NCI-H345 (cell line): ENCODE results near the gene DNAH6.
"Not testable (repeated sequence)": the region's sequence is repeated elsewhere in the genome, so short reads cannot be mapped to it uniquely, and the experiment has no call there.

ENCODE experiments used
- DNase-seq: peaks from one replicate; lab custom pipeline; 2025; lab: John Stamatoyannopoulos, UW

DNAH6 gene

DNA sequence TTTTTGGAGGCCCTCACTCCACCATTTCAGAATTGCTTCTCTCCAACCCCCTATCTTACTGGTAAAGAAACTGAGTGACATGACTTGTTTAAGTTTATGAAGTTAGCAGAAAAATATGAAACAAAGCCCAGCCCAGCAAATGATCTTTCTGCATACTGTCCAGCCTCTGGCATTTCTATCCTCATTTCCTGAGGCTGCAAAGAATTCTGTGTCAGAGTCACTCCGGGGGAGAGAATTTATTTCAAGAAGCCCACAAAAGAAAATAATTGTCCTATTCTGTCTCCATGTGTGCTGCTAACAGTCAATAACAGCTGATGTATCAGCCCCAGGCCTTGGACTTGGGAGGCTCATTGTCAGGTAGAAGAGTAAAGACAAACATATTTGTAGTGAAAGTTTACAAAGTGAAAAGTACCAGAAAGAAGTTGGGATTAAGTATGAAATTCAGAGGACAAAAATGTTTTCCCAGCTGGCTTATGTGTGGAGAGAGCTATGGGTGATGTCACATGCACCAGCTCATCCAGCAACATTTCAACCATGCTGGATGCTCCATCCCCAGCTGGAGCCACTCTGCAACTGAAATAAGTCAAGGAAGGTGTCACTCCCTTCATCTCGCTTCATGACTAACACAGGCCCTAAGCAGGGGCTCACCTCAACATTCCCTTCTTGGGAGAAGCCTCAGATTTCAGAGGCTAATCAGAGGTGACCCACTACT lies 322.3 kb downstream of the DNAH6 start:
- no peak for DNase-seq

DNA sequence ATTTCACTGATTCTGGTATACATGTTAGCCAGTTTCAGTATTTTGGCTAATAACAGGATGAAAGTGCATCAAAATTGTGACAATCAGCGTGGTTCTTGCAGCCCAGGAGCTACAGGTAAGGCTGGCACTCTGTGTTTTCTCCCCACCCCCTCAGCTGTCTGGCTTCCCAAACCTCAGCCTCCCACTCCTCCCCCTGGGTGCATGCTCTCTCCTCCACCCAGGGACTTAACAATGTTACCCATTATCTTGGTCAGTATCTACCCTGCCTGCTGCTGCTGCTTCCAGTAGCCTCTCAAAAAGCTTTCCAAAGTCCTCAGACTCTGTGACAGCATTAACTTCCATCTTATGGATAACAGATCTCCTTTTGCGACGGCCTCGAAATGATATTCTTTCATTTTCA lies 323.6 kb downstream of the DNAH6 start:
- DNase-seq: no peak

DNA sequence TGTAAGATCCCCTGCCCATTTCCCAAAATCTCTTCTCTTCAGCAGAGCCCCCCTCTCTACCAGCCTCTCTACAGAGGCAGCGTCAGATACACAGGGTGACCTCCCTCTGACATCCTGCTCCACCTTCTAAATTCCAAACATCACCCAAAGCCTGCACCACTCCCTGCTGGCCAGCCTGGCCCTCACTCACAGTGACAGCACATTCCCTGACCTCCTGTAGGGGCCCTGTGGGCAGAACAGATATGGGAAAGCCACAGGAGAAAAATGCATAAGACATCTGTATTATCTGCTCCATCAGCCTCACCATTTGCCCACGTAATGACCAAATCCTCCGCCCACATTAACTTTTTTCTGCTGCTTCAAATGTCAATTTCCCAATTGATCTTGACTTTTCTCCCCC lies 324.0 kb downstream of the DNAH6 start:
- no peak for DNase-seq

DNA sequence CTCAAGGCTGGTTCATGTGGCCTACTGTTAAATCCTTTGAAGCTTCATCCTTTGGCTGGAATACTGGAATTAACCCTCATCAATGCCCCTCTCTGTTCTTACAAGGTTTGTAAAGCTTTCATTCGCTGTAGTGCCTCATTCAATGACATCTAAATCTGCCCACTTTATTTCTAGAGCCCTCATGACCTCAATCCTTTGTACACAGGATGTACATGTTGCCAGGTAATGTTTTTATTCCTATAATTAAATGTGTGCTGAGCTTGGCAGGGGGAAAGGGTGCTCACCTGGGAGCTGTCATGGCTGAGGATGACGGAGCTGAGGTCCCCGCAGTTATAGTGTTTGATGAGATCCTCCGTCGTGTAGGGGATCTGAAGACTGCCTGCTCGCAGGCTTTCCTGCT lies 325.3 kb downstream of the DNAH6 start:
- no peak for DNase-seq

DNA sequence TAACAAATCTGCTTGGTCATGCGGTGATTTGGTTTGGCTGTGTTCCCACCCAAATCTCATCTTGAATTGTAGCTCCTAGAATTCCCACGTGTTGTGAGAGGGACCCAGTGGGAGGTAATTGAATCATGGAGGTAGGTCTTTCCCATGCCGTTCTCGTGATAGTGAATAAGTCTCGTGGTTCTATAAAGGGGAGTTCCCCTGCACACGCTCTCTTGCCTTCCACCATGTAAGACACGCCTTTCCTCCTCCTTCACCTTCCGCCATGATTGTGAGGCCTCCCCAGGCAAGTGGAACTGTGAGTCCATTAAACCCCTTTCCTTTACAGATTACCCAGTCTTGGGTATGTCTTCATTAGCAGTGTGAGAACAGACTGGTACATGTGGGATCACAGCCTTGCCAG lies 327.8 kb downstream of the DNAH6 start:
- DNase-seq: no peak

DNA sequence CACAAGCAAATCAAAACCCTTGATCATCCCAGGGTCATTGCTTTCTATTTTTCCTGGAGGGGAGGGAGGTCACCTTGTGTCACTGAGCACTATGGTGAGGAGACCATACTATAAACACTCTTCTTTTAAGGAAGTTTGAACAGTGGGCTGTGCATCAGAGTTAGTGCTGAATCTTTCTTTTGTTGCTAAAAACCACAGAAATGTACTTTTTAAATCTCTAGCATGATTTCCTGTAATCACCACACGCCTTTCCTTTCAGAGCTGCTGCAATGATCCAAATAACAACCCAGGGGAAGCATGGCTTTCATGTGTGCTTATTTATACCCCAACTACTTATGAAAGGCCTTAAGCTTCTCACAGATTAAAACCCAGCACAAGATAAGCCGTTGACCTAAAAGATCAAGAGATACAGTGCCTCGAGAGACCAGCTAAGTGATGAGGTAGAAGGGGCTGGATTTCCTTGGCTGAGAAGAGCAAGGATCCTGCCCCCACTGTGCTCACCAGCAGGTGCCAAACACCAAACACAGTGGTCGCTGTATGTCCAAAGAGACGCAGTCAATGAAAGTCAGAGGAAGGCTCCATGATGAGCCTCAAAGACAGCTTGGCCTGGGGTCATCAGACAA lies 329.9 kb downstream of the DNAH6 start:
- no peak for DNase-seq

DNA sequence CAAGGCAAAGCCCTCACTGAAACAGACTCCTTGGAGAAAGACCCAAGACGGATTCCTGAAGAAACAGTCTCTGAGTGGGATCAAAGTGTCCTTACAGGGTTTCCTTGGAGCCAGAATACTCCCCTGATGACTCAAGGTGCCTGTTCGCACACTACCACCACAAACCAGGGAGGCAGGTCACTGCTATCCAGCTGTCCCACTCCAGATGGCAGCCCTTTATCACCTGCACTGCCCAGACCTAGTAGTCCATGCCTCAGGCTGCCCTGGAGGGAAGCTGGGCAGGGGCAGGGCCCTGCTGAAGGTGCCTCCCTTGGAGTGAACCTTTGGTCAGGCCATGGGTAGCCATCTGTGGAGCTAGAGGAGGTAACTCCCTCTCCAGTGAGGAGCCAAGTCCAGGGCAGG lies 330.4 kb downstream of the DNAH6 start:
- DNase-seq: no peak

DNA sequence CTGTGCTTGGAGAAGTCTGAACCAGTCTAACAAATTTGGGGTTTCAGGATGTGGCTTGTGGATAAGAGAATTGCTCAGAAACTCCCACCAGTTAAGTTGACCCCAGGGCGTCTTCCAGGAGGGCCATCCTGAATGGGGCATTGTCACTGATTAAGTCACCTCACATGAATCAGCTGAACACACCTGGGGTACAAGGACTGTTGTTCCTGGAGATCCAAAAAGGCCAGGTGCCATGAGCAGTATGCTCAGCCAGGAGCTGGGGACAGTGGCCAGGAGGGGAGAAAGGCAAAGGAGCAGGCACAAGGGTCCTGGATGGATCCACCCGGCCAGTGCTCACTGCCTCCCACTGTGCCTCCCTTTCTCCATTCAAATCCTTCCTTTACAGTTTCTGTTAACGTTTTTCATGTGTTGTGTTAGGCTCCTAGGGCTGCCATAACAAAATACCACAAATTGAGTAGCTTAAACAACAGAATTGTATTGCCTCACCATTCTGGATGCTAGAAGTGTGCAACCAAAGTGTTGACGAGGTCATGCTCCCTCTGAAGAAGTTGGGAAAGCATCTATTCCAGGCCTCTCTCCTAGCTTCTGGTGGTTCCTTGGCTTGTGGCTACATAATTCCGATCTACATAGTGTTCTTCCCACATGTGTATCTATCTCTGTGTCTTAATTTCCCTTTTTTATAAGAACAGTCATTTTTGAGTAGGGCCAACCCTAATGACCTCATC lies 331.2 kb downstream of the DNAH6 start:
- DNase-seq: no peak

DNA sequence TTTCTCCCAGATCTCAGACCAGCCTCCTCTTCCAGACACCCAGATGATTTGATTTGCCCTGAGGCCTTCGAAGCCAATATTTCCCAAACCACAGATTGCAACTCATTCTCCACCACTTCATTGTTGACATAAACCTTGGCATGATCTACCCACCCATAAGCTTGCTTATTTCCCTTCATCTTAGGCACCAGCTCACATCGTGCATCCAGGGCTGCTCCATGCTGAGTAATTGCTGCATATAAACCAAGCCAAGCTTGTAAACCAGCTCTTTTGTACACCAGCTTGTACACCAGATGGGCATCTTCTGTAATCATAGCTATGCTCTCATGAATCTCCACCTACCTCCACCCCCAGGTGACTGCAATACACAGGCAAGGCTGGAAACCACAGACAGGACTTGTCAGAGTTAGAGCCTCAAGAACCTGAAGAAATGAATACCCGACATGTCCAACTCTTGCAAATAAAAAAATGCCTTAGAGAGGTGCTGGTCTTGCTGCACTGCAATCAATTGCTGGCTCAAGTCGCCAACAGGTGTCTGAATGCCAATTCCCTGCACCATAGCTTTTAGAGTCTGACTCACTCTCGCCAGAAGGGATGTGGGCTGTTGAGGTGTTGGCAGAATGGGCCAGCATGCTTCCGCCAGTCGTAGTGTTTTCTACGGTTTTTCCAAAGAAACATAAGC lies 333.1 kb downstream of the DNAH6 start:
- DNase-seq: no peak

DNA sequence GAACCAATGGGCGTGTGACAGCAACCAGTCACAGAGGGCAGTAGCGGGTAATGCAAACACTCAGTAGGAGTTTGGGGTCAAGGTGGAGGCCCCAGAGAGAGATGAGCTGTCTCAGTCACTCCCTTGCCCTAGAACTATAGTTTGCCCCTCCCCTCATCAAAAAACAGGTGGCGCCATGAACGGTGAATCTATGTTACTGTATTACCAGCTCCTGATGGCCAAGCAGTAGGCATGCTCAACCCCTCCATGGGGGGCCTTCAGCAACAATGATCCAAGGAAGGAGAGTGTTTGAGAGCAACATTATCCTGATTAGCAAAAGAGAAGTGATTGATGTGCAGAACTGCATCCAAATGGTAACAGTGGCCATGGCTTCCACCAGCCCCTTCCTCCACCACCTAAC lies 334.2 kb downstream of the DNAH6 start:
- DNase-seq: no peak

DNA sequence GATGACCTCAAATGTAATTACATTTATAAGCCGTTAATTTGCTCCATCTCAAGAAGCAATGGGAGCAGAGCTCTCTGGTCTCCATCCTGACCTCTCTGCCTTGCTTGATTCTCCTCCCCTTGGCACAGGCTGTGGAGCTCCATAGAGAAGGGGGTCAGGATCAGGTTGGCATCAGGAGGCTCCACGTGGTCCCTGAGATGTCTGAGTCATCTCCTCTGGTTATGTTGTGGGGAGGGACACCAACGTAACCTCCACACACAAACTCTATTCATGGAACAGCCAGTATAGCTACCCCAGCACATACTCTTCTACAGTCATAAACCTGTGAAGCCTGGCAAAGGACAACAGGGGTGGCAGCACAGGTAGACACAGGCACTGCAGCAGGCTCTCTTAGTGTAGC lies 335.6 kb downstream of the DNAH6 start:
- DNase-seq: no peak

DNA sequence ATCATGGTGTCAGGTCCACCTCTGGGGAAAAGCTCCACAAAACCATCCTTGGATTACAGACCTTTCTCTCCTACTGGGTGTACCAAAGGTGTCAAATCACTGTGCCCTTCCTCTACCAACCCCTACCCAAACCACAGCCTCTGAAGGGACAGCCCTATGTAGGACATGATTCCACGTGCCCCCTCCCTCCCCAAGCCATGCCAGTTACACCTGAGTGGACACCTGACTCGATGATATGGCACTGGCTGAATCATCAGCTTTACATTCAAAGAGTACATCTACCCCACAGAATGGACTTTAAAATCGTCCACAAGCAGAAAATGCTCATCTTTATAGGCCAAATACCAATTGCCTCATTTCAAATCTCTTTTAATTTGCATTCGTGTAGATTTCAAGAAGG lies 338.6 kb downstream of the DNAH6 start:
- DNase-seq: no peak

DNA sequence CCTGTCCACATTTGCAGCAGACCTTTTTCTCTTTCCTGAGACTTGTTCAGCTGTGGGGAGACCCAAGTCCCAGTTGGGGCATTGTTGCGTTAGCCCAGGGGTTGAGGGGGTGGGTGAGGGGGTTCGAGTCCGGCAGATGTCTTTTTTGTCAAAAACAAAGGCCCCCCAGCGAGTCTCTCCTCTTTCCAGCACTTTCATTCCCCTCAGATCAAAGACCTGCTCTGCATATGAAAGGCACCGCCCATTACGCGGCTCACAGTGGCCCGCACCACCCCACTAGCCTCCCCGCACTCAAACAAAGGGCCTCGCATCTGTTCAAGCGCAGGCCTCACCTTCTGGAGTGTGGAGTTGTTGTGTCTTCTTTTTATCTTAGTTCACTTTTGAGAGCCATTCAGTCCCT lies 339.4 kb downstream of the DNAH6 start:
- no peak for DNase-seq

DNA sequence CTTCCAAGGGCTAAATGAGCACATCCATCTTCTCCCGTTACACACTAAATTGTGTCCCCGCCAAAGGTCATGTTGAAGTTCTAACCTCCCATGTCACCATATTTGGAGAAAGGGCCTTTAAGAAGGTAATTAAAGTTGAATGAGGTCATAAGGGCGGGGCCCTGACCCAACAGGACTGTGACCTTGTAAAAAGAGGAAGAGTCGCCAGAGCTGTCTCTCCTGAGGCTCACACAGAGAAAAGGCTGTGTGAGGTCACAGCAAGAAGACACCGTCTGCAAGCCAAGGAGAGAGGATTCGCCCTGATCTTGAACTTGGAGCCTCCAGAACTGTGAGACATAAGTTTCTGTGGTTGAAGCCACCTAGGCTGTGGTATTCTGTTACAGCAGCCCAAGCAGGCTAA lies 340.5 kb downstream of the DNAH6 start:
- no peak for DNase-seq

DNA sequence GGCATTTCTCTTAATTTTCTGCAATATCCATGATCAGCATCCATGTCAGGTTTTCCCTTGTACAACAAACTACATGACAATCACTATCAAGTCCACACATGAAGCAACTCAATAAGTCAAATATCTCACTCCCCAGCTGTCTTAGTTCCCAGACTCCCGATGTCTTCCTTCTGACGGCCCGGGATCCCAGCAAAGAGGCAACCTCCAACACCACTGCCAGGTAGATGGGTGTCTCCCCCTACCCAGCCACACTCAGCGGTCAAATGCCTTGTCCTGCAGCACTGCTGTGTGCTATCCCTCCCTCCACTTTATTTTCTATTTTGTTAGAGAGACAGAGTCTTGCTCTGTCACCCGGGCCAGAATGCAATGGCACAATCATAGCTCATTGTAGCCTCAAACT lies 341.3 kb downstream of the DNAH6 start:
- DNase-seq: no peak

DNA sequence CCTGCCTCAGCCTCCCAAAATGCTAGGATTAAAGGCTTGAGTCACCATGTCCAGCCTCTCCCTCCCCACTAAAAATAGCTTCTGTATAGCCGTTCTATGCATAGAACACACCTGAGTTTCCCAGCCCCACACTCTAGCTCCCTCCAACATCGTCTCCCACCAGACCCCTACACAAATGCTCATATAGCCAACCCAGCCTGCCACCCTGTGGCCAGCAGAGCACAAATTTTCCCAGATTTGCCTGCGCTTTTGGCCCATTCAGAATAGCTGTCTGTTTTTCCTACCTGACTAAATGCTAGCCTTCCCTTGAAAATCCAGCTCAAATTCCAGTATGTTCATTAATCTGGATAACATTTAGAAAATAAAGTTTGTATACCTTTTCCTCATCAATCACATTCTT lies 341.8 kb downstream of the DNAH6 start:
- DNase-seq: no peak

DNA sequence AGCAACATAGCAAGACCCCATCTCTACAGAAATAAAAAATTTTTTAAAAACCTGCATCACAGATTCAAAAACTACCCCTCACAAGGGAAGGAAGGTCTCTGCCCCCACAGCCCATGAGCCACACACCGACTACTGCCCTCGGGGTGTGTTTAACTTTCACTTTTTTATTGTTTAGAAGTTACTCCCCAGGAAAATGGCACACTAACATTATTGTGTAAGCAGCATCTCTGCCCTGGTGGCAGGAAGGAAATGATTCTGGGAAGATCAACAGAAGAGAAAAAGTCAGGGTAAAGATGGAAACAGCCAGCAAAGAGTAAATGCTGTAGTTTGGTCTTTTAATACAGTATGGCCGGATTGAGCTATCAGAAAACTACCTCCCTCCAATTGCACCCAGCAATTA lies 342.6 kb downstream of the DNAH6 start:
- DNase-seq: no peak

DNA sequence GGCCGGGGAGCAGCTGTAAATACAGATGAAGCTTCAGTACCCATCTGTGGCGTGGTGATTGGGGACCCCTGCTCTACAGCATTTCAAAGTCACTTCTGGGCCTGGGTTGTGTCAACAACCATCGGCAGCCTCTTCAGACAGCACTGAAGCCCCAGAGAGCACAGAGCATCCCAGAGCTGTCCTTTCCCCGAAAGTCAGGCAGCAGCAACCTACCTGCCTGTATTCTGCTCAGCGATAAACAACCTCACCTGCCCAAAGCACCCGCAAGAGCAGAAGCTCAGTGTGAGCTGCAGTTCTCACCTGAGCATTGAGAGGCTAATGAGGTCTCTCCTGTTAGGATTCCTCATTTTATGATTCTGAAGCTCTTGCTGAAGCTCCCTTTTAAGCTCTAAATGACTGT lies 345.2 kb downstream of the DNAH6 start:
- no peak for DNase-seq

DNA sequence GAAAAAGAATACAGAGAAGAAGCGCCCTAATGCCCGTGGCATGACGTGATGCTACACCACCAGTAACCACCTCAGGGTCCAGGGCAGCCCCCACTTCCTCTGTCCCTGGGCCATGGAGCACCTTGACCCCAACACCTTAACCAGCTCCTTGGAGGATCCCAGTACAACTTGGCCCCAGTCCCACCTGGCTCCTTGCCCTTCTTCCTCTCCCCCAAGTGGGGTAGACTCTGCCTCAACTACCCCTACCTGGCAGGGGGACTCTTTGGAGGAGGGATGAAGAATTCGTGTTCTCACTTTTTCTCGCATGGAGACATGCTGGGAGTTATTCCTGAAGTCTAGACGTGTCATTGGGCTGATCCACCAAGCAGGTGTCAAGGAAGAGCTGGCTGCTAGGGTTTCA lies 345.7 kb downstream of the DNAH6 start:
- no peak for DNase-seq

DNA sequence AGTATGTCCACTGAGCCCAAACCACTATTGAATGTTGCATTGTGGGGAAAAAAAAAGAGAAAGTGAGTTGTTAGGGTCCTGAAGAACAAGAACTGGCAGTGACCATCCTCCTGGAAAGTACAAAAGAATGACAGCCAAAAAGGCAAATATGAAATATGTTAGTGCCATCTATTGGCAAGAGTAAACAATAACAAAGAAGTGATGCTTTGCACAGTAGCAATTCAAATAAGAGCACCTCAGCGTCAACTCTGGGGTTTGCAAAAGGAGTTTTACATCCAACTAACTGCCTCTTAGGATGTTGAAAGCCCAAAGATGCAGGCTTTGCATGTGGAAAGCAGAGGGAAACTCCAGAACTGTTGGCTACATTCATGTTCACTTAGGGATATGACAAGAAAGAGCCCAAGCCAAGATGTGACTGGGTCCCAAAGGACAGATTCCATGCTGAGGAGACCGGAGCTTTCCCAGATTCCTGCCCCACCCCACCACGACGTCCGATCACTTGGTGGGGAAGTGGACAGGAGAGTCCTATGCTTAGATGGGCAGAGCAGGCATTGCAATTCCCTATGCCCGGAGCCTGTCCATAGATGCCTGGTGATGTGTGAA lies 349.0 kb downstream of the DNAH6 start:
- DNase-seq: peak; percentile 15

DNA sequence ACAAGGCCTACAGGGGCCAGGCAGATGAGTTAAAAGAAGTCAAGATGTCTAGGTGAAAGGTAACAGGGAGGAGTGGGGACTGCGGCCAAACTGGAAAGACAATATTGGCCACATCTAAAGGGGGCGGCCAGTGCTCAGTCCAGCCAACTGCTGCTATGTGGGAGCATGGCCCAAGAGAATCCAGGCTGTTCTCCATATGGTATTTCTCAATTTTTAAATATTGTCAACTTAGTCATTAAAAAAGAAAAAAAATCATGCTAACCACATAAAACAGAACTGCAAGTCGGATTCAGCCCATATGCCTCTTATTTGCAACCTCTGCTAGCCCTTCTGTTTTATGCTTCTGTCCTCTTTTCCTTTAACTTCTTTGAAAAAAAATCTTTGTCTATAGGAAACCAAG lies 349.8 kb downstream of the DNAH6 start:
- DNase-seq: no peak

DNA sequence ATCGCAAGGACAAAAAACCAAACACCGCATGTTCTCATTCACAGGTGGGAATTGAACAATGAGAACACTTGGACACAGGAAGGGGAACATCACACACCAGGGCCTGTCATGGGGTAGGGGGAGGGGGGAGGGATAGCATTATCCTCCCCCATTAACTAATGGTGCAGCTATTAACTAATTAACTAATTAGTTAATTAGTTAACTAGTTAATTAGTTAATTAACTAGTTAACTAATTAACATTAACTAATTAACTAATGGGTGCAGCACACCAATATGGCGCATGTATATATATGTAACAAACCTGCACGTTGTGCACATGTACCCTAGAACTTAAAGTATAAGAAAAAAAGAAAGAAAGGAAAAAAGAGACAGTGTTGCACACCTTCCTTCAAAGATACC lies 352.0 kb downstream of the DNAH6 start:
- DNase-seq: not testable (repeated sequence)
